ENCODE data around the gene PARD3. TPM values are rescaled to one million over a fixed set of nuclear protein-coding genes. Genes with fewer than 3 reads are reported as not detected.

Gene PARD3
- total RNA-seq, 1 donor from 2014 or later: 72.5 TPM

DNA sequence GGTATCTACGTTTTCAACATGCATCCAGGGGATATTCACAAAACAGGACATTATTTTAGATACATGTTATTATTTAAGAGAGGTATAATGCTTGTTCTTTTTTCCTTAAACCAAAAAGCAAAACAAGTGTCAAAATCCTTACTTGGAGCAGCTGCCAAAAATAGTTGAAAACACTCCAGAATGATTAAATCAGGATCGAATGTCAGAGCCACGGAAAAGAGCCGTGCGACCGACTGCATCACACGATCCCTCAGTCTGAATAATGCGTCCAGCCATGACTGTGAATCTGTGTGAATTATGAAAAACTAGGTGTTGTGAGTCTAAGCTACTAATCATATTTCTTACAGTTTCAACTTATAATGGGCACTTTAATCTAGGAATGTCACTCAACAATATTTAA, 126.0 kb downstream of the PARD3 start:
- DNase-seq: no peak

DNA sequence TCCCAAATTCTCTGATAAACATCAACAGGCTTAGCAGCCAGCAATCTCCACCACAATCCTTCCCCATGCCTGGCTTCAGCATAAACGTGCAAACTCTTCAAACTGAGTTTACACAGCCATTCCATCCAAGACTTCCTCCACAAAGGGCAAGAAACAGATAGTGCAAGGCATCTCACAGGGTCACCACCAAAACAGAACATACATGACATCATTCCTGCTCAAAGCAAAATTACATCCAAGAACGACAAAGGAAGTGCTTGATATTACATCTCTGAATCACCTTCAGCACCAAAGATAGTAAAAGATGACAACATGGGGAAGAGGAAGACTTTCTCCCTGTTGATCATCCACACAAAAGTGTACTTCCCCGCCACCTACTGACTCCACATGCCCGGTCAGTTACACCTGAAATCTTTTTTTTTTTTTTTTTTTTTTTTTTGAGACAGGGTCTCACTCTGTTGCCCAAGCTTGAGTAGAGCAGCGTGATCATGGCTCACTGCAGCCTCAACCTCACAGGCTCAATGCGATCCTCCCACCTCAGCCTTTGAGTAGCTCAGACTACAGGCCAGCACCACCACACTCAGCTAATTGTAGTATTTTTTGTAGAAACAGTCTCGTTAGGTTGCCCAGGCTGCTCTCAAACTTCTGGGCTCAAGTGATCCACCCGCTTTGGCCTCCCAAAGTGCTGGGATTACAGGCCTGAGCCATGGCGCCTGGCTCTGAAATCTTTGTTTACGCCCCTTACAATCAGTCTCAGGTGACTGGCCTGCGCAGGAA, 127.5 kb downstream of the PARD3 start:
- no peak for DNase-seq

DNA sequence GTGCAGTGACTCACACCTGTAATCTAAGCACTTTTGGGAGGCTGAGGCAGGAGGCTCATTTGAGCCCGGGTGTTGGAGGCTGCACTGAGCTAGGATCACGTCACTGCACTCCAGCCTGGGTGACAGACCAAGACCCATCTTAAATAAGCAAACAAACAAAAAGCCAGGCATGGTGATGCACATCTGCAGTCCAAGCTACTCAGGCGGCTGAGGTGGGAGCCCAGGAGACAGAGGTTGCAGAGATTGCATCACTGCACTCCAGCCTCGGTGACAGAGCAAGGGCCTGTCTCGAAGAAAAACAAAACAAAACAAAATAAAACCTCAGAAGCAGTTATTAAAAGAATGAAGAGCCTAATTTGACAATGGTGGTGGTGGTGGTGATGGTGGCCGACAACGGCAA, 132.5 kb downstream of the PARD3 start:
- no peak for DNase-seq

GRCh38 chr10:34681933-34682332, 133.2 kb downstream of the PARD3 start:
- no peak for DNase-seq

GRCh38 chr10:34679177-34679576, 135.9 kb downstream of the PARD3 start:
- no peak for DNase-seq

- DNase-seq: no peak
Measured at GRCh38 chr10:34677591-34677990, 137.5 kb downstream of the PARD3 start.

GRCh38 chr10:34677132-34677531, 138.0 kb downstream of the PARD3 start:
- no peak for DNase-seq

DNA sequence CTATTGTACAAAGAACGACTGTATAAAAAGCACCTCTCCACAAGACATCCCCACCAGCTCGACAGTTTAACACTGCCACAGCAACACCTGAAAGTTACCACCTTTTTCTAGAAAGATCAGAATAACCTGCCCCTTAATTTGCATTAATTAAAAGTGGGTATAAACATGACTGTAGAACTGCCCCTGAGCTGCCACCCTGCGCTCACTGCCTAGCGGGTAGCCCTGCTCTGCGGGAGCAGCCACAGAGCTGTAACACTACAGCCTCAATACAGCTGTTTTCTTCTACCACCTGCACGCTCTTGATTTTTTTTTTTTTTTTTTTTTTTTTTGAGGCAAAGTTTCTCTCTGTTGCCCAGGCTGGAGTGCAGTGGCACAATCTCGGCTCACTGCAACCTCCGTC, 140.9 kb downstream of the PARD3 start:
- no peak for DNase-seq

DNA sequence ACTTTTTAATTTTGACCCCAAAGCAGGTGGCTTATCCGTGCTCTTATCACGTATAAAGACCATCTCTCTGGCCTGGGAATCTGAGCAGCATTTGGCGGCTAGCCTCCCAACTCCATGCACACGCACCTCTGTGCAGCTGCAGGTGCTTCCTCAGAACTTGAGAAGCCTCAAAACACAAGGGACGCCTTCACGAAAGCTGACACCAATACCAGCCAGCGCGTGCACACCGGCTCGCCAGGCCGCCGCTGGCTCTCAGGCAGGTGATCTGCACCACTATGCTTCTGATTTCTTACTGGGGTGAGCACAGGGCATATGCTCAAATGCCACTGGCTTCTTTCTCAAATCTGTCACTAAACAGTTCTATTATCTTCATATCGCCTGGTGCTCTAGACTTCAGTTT, 145.0 kb downstream of the PARD3 start:
- no peak for DNase-seq

- DNase-seq: no peak
Measured at GRCh38 chr10:34669079-34669478, 146.0 kb downstream of the PARD3 start.

GRCh38 chr10:34667177-34667576, 147.9 kb downstream of the PARD3 start:
- no peak for DNase-seq

DNA sequence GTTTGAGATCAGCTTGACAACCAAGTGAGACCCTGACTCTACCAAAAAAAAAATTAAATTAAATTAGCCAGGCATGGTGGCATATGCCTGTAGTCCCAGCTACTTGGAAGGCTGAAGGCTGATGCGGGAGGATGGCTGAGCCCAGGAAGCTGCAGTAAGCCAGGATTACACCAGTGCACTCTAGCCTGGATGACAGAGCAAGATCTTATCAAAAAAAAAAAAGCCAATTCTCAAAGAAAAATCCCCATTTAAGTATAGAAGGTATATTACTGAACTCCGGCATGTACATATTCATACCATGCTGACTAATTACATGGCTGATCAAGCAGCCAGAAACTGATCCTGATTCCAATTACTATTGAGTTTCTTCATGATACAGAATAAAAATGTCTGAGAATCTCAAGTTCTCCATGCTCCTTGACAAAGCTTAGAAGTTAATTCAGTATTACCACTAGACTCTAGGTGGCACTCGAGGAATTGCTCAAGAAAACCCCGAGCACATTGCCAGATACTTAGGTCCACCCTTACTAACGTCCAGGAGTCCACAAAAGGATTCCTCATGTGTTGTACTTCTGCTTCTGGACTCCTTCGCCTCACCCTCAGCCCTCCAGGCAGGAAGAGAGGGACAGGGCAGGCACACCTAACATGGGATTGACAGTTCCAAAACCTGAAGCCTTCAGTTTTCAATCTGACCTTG, 148.9 kb downstream of the PARD3 start:
- DNase-seq: peak; percentile 67

DNA sequence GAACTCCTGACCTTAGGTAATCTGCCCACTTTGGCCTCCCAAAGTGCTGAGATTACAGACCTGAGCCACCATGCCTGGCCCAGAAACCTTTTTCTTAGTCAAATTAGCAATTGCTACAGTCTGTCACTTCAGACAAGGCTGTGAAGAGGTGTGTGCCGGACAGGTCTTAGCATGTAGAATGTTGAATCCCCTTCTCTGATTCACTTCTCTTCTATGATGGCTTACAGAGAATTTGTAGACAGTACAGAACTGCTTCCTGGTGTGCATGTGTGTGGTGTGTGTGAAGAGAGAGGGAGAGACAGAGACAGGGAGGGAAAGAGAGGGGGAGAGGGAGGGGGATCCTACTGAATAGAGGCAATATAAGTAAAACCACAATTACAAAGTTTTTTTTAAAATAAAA, 150.4 kb downstream of the PARD3 start:
- no peak for DNase-seq

DNA sequence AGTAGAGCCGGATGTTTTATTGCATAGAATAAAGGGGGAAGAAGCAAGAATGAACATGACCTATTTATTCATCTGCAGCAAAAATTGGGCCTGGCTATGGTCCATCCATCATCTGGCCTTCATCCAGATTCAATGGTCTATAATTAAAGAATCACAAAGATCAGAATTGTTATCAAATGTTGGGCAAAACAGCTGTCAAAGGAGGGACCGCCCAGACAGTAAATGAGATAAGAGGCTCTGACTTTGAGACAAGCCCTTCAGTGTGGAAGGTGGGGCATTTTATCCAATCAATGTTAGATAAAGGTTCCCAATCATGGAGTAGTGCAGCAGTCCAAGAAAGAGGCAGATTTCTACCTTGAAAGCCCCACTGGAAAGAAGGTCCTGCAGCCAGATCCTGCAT, 153.5 kb downstream of the PARD3 start:
- no peak for DNase-seq

- DNase-seq: no peak
Measured at GRCh38 chr10:34658934-34659333, 156.2 kb downstream of the PARD3 start.

DNA sequence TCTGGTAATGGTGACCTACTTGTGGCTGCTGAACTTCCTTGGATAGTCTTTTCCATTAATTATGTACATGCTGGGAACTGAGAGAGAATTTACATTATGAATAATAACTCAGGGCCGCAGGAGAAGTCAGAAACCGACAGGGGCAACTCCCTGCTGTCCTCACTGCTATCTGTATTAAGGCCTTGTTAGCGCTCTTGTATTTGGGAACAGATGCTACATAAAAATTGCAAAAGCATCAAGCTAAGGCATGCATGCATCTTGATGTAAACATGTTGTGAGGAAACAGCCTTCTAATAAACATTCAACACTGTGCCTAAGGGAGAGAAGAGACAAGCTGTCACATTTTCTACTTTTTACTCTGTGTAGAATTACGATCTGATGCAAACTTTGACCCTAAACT, 158.4 kb downstream of the PARD3 start:
- peak; percentile 11 for DNase-seq

GRCh38 chr10:34655286-34656170, 159.6 kb downstream of the PARD3 start:
- DNase-seq: peak; percentile 66

GRCh38 chr10:34654211-34654610, 160.9 kb downstream of the PARD3 start:
- DNase-seq: no peak

- no peak for DNase-seq
Measured at GRCh38 chr10:34653530-34653929, 161.6 kb downstream of the PARD3 start.

- DNase-seq: no peak
Measured at GRCh38 chr10:34651416-34652195, 163.5 kb downstream of the PARD3 start.

GRCh38 chr10:34650156-34650555, 164.9 kb downstream of the PARD3 start:
- no peak for DNase-seq

DNA sequence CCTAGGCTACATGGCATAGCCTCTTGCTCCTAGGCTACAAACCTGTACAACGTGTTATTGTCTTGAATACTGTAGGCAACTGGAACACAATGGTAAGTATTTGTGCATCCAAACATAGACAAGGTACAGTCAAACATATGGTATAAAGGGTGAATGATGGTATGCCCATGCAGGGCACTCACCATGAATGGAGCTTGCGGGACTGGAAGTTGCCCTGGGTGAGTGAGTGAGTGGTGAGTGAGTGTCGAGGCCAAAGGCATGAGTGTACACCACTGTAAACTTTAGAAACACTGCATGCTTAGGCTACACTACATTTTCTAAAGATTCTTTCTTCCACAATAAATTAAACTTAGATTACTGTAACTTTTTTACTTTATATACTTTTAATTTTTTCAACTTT, 165.7 kb downstream of the PARD3 start:
- no peak for DNase-seq

Measured in skin of body (tissue), 2 donors.